ENCODE measurements around the gene TNMD.
A peak's percentile ranks its signal among the peaks of the same experiment; 100 is the strongest.

The TNMD gene

GRCh38 chrX:100591256-100592051, 6.7 kb downstream of the TNMD start:
- Histone ChIP-seq H3K18ac (ENCODE audit: low read length) (no peak overlapping the region), H4K91ac (ENCODE audit: low read depth, low read length) (no peak overlapping the region), H3K4ac (ENCODE audit: low read depth, low read length) (no peak overlapping the region), H3K4me3 (ENCODE audit: low read depth, low read length) (no peak overlapping the region), H3K79me2 (ENCODE audit: control insufficient read depth, insufficient read depth, low read length, poor library complexity) (no peaks in the 10 kb centered on the region), H3K23ac (ENCODE audit: low read length) (no peak overlapping the region), H3K9me3 (ENCODE audit: insufficient read depth, low read depth, low read length) (no peaks in the 10 kb centered on the region), H3K36me3 (ENCODE audit: control insufficient read depth in 1 of 2, insufficient read depth in 2 of 2, low read length in 2 of 2) (no peaks in the 10 kb centered on the region), H3K27me3 (ENCODE audit: insufficient read depth, low read length) (no peaks in the 10 kb centered on the region), H3K4me1 (ENCODE audit: control insufficient read depth in 1 of 2, insufficient read depth in 2 of 2, low read length in 2 of 2) (no peaks in the 10 kb centered on the region), H2BK5ac (ENCODE audit: low read depth, low read length, poor library complexity) (no peak overlapping the region), H2BK120ac (ENCODE audit: insufficient read depth, low read length, poor library complexity) (no peak overlapping the region), H4K8ac (ENCODE audit: low read depth, low read length) (no peak overlapping the region), H4K12ac (ENCODE audit: low read depth, low read length) (no peak overlapping the region), H3K9ac (ENCODE audit: low read length) (no peak overlapping the region), H2AK5ac (ENCODE audit: low read length) (no peak overlapping the region), H2AFZ (ENCODE audit: insufficient read depth, low read length, poor library complexity) (no peak overlapping the region), H3K27ac (ENCODE audit: low read depth, low read length) (no peak overlapping the region), H2BK12ac (ENCODE audit: low read length) (no peak overlapping the region), H3K79me1 (ENCODE audit: low read length) (no peaks in the 10 kb centered on the region), H3K14ac (ENCODE audit: low read length) (no peak overlapping the region), H3K4me2 (ENCODE audit: low read length) (no peak overlapping the region)
- WGBS (ENCODE audit: extremely low coverage, insufficient coverage, insufficient read length): no CpG with 5 or more reads among the region's 5 CpGs
- DNase-seq: peak; percentile 52 to 55

DNA sequence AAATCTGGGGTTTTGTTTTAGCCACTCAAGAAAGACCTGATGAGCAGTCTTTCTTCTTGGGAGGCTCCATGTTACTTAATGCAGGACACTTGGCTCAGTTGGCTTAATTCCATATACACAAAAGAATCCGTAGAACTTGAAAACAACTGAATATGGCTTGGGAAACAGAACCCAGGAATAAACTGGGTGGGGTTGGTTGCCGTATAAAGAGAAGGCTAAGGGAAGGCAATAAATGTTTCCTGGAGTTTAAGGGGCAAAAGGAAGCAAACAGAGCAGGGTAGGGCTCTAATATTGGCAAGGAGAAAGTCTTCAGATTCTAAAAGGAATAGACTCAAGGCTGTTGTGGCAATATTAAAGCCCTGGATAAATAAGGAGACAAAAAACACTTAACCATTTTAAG, 8.4 kb downstream of the TNMD start:
- H3K4me2 ChIP-seq (ENCODE audit: low read length): no peak overlapping the region
- no peak overlapping the region for H3K27ac ChIP-seq (ENCODE audit: low read depth, low read length)
- no peak overlapping the region for H3K18ac ChIP-seq (ENCODE audit: low read length)
- no peaks in the 10 kb centered on the region for H3K79me1 ChIP-seq (ENCODE audit: low read length)
- H3K79me2 ChIP-seq (ENCODE audit: control insufficient read depth, insufficient read depth, low read length, poor library complexity): no peaks in the 10 kb centered on the region
- H3K23ac ChIP-seq (ENCODE audit: low read length): no peak overlapping the region
- no peak overlapping the region for H3K4ac ChIP-seq (ENCODE audit: low read depth, low read length)
- no peak overlapping the region for H2BK5ac ChIP-seq (ENCODE audit: low read depth, low read length, poor library complexity)
- H3K4me1 ChIP-seq (ENCODE audit: control insufficient read depth in 1 of 2, insufficient read depth in 2 of 2, low read length in 2 of 2): no peaks in the 10 kb centered on the region
- H3K36me3 ChIP-seq (ENCODE audit: control insufficient read depth in 1 of 2, insufficient read depth in 2 of 2, low read length in 2 of 2): no peaks in the 10 kb centered on the region
- no peak overlapping the region for H2AFZ ChIP-seq (ENCODE audit: insufficient read depth, low read length, poor library complexity)
- H2BK12ac ChIP-seq (ENCODE audit: low read length): no peak overlapping the region
- H3K27me3 ChIP-seq (ENCODE audit: insufficient read depth, low read length): no peaks in the 10 kb centered on the region
- no peak overlapping the region for H3K4me3 ChIP-seq (ENCODE audit: low read depth, low read length)
- H3K9ac ChIP-seq (ENCODE audit: low read length): no peak overlapping the region
- no peaks in the 10 kb centered on the region for H3K9me3 ChIP-seq (ENCODE audit: insufficient read depth, low read depth, low read length)
- H2BK120ac ChIP-seq (ENCODE audit: insufficient read depth, low read length, poor library complexity): no peak overlapping the region
- H4K8ac ChIP-seq (ENCODE audit: low read depth, low read length): no peak overlapping the region
- H2AK5ac ChIP-seq (ENCODE audit: low read length): no peak overlapping the region
- no peak for DNase-seq
- H3K14ac ChIP-seq (ENCODE audit: low read length): no peak overlapping the region
- no peak overlapping the region for H4K12ac ChIP-seq (ENCODE audit: low read depth, low read length)
- WGBS (ENCODE audit: extremely low coverage, insufficient coverage, insufficient read length): no CpG with 5 or more reads among the region's 2 CpGs
- H4K91ac ChIP-seq (ENCODE audit: low read depth, low read length): no peak overlapping the region

- H2BK5ac ChIP-seq (ENCODE audit: low read depth, low read length, poor library complexity): no peak overlapping the region
- H3K79me2 ChIP-seq (ENCODE audit: control insufficient read depth, insufficient read depth, low read length, poor library complexity): no peaks in the 10 kb centered on the region
- H3K18ac ChIP-seq (ENCODE audit: low read length): no peak overlapping the region
- H3K36me3 ChIP-seq (ENCODE audit: control insufficient read depth in 1 of 2, insufficient read depth in 2 of 2, low read length in 2 of 2): no peaks in the 10 kb centered on the region
- H3K4me3 ChIP-seq (ENCODE audit: low read depth, low read length): no peak overlapping the region
- no peaks in the 10 kb centered on the region for H3K4me1 ChIP-seq (ENCODE audit: control insufficient read depth in 1 of 2, insufficient read depth in 2 of 2, low read length in 2 of 2)
- H3K9ac ChIP-seq (ENCODE audit: low read length): no peak overlapping the region
- no CpG with 5 or more reads among the region's 2 CpGs for WGBS (ENCODE audit: extremely low coverage, insufficient coverage, insufficient read length)
- no peaks in the 10 kb centered on the region for H3K9me3 ChIP-seq (ENCODE audit: insufficient read depth, low read depth, low read length)
- no peak overlapping the region for H3K23ac ChIP-seq (ENCODE audit: low read length)
- H2BK12ac ChIP-seq (ENCODE audit: low read length): no peak overlapping the region
- DNase-seq: no peak
- no peak overlapping the region for H2BK120ac ChIP-seq (ENCODE audit: insufficient read depth, low read length, poor library complexity)
- H3K79me1 ChIP-seq (ENCODE audit: low read length): no peaks in the 10 kb centered on the region
- no peak overlapping the region for H2AK5ac ChIP-seq (ENCODE audit: low read length)
- no peak overlapping the region for H3K4me2 ChIP-seq (ENCODE audit: low read length)
- H3K4ac ChIP-seq (ENCODE audit: low read depth, low read length): no peak overlapping the region
- no peak overlapping the region for H2AFZ ChIP-seq (ENCODE audit: insufficient read depth, low read length, poor library complexity)
- no peak overlapping the region for H3K14ac ChIP-seq (ENCODE audit: low read length)
- no peak overlapping the region for H4K12ac ChIP-seq (ENCODE audit: low read depth, low read length)
- H3K27me3 ChIP-seq (ENCODE audit: insufficient read depth, low read length): no peaks in the 10 kb centered on the region
- H4K8ac ChIP-seq (ENCODE audit: low read depth, low read length): no peak overlapping the region
- no peak overlapping the region for H3K27ac ChIP-seq (ENCODE audit: low read depth, low read length)
- no peak overlapping the region for H4K91ac ChIP-seq (ENCODE audit: low read depth, low read length)
These were observed 8.8 kb downstream of the TNMD start for GRCh38 chrX:100593581-100593980.

DNA sequence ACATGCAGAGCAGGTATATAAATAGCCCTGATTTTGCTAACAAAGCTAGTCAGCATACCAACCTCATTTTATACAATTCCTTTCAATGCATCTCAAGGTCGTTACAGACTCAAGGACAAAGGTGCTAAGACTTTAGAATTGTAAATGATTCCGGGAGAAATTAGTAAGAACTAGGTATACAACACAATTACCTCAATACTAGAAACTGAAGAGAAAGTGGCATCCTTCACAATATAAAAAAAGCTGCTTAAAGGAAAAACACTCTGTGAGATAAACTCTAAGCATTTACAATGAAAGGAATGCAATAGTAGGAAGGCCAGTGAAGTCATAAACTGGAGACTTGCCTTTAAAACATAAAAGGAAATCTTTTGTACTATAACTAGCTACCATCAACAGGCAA, 11.9 kb downstream of the TNMD start:
- Histone ChIP-seq H2AK5ac (ENCODE audit: low read length) (no peak overlapping the region), H3K4ac (ENCODE audit: low read depth, low read length) (no peak overlapping the region), H3K4me3 (ENCODE audit: low read depth, low read length) (no peak overlapping the region), H3K4me2 (ENCODE audit: low read length) (no peak overlapping the region), H2BK5ac (ENCODE audit: low read depth, low read length, poor library complexity) (no peak overlapping the region), H3K79me1 (ENCODE audit: low read length) (no peaks in the 10 kb centered on the region), H2BK12ac (ENCODE audit: low read length) (no peak overlapping the region), H3K27me3 (ENCODE audit: insufficient read depth, low read length) (no peaks in the 10 kb centered on the region), H3K23ac (ENCODE audit: low read length) (no peak overlapping the region), H3K4me1 (ENCODE audit: control insufficient read depth in 1 of 2, insufficient read depth in 2 of 2, low read length in 2 of 2) (peaks cover 0 to 3% of the 10 kb centered on the region in 2 experiments), H3K36me3 (ENCODE audit: control insufficient read depth in 1 of 2, insufficient read depth in 2 of 2, low read length in 2 of 2) (no peaks in the 10 kb centered on the region), H3K18ac (ENCODE audit: low read length) (no peak overlapping the region), H3K14ac (ENCODE audit: low read length) (no peak overlapping the region), H4K8ac (ENCODE audit: low read depth, low read length) (no peak overlapping the region), H3K9ac (ENCODE audit: low read length) (no peak overlapping the region), H4K12ac (ENCODE audit: low read depth, low read length) (no peak overlapping the region), H3K27ac (ENCODE audit: low read depth, low read length) (no peak overlapping the region), H3K9me3 (ENCODE audit: insufficient read depth, low read depth, low read length) (no peaks in the 10 kb centered on the region), H2BK120ac (ENCODE audit: insufficient read depth, low read length, poor library complexity) (no peak overlapping the region), H3K79me2 (ENCODE audit: control insufficient read depth, insufficient read depth, low read length, poor library complexity) (no peaks in the 10 kb centered on the region), H4K91ac (ENCODE audit: low read depth, low read length) (no peak overlapping the region), H2AFZ (ENCODE audit: insufficient read depth, low read length, poor library complexity) (no peak overlapping the region)
- no CpG with 5 or more reads among the region's 2 CpGs for WGBS (ENCODE audit: extremely low coverage, insufficient coverage, insufficient read length)
- no peak for DNase-seq
